Stimulated activated CD4-positive, alpha-beta T cell treated with anti-CD3 and anti-CD28 coated beads, TNF-alpha, amount 100 ng/mL, for 48 hours (primary cell): ENCODE data around the gene TAS2R16.

Source experiments
- DNase-seq, 3 donors: peaks; one replicate each; pipeline ENCODE4 v3.0.0-alpha.2; 2020; ENCODE audit warnings: low read depth in 3 of 3

TAS2R16 gene

GRCh38 chr7:122995600-122995999 is at the start of gene TAS2R16:
TSS of gene TAS2R16 (minus strand) at chr7:122995700. CDS start at chr7:122995634, 66 bp downstream.
- no peak for DNase-seq

DNA sequence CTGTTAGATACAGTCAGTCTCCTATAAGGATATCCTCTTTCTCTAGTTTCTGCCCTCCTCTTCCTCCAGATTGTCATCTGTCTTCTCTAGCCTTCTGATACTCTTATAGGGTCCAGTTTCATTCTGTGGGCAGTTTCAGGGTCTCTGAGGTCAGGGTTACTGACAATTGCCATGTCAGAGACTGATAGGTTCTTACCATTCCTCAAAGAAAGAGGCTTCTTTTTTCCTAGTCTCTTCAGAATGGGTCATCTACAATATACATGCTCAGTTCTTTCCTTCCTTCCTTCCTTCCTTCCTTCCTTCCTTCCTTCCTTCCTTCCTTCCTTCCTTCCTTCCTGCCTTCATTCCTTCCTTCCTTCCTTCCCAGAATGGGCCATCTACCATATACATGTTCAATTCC is 48.1 kb upstream of the TAS2R16 start:
- no peak for DNase-seq

- DNase-seq: no peak
These were observed 45.6 kb upstream of the TAS2R16 start for GRCh38 chr7:123041101-123041500.

DNA sequence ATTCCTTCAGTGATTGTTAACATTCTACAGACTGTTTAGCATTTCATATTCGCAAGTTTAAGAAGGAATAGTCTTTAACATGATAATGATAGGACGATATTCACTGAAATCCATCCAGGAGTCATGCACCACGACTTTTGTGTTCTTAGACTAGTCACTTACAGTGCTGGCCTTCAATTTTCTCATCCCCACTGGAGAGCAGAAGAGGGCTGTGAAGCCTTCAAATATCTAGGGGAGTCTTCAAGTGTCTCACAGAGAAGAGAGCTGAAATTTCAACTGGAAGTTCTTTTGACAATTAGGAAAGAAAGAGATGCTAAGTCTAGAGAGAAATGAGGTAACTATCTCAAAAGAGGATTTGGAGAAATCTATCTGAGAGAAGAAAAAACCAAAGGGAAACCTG is 43.8 kb upstream of the TAS2R16 start:
- DNase-seq: no peak

- no peak for DNase-seq
These were observed 38.6 kb upstream of the TAS2R16 start for GRCh38 chr7:123034106-123034505.

GRCh38 chr7:123030631-123031030 is 35.1 kb upstream of the TAS2R16 start:
- no peak for DNase-seq

DNA sequence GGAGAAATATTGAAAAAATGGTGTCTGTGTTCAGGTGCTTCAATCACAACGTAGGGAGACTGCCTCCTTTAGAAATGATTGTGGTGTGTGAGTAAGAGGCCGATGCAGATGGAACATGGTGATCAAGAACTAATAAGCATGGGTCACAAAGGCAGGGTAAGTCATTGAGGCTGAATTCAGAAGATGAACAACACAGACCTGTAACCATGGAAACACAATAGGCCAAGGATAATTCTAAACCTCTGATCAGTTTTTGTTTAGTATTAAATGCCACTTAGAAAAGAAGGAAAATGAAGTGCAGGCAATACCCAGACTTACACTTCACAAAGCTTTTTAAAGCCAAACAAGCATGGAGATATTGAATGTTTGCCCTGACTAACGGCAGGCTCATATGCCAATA is 32.8 kb upstream of the TAS2R16 start:
- no peak for DNase-seq

GRCh38 chr7:123026251-123026650 is 30.8 kb upstream of the TAS2R16 start:
- DNase-seq: no peak

GRCh38 chr7:123024989-123025758 is 29.7 kb upstream of the TAS2R16 start:
- no peak for DNase-seq

DNA sequence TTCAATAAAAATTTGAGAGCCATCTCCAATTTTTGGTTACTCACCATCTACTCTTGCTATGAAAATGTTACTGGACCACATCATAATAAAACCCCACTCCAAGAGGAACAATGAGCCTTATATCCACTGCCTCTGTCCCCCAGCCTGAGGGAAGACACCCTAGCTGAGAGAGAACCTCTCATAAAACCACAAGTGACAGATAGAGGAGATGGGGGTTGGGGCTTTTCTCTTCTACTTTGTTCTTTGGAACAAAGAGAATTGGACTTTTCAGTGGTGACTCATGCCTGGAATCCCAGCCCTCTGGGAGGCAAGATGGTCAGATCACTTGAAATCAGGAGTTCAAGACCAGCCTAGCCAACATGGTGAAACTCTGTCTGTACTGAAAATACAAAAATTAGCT is 27.6 kb upstream of the TAS2R16 start:
- no peak for DNase-seq

DNA sequence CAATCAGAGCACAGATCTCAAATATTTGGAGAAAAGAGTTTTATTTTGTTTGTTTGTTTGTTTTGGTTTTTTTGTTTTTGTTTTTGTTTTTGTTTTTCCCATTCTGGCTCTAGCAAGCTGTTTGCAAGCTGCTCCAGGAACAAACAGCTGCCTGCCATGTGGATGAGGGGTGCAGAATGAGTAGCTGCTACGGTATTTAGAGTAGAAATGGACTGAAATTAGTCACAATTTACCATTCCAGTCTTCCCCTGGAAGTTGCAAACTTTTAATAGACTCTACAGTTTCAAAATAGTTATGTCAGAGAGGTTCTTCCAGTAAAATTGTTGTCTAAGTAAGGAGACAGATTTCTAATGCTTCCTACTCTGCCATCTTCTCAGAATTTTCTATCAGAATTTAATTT is 27.1 kb upstream of the TAS2R16 start:
- DNase-seq: no peak

- no peak for DNase-seq
These were observed 16.9 kb upstream of the TAS2R16 start for GRCh38 chr7:123012435-123012834.

DNA sequence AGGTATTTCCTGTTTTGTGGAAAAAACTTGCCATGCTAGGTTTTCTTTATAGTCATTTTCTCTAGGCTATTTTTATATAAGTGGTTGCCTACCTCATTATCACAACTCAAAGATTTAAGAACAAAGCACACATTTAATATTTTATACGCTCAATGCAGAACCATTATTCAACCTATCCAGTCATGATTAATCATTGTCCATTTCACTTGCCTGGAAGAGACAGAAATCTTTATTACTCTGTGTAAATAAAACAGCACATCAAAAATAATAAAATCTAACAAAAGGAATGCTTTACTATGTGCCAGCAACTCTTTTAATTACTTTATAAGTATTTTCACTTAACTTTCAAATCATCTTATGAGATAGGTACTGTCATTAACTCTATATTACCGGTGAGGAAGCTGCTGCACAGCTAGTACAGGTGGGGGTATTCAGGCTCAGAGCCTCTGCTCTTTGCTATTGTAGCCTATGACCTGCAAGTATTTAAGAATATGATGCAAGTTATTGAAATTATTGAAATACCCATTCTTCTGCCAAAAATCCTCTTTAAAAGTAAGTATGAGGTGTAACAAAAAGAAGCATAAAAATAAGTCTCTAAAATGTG is 16.4 kb upstream of the TAS2R16 start:
- no peak for DNase-seq

- DNase-seq: no peak
These were observed 9.4 kb upstream of the TAS2R16 start for GRCh38 chr7:123004931-123005330.

DNA sequence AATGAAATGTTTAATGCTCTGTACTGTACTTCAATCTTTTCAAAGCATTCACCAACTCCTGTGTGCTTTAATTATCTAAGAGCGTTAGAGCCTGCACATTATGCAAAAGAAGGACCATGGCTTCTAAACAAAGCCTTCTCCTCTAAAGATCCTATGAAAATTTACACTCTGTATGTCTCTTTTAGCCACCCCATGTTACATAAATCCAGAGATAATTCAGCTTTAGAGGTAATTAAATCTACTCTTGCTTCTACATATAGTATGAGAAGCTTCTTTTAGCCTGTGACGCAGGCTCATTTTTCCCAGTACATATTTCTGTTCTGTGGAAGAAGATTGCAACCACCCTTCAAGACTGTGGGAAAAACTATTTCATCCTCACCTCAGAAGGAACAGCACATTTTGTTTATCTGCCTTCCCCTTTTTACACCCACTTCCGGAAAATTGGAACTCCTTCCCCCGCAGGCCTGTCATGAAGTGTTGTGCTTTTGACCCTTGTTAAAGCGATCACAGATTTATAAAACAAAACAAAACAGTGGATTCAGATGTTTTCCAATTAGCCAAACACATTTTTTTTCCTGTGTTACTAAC is 8.1 kb upstream of the TAS2R16 start:
- DNase-seq: no peak

GRCh38 chr7:122989577-122989976 is 5.9 kb downstream of the TAS2R16 start:
- no peak for DNase-seq

DNA sequence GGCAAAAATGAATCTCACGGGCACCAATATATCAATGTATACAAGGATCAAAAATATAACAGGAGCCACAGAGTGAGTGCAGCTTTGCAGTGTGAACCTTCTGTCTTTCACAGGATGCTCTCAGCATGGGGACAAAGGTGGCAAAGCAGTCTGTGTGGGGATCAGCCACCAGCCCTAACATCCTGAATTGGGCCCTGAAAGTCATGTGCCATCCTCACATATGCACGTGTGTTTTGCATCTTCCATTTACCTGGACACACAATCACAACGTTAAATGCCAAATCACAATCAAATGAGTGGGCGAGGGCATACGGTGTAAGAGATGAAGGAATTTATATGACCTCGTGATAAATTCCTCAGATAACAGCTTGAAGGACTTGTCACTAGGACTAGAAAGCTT is 6.5 kb downstream of the TAS2R16 start:
- no peak for DNase-seq

GRCh38 chr7:122988333-122988732 is 7.2 kb downstream of the TAS2R16 start:
- no peak for DNase-seq

- DNase-seq: no peak
These were observed 8.0 kb downstream of the TAS2R16 start for GRCh38 chr7:122987463-122987862.

DNA sequence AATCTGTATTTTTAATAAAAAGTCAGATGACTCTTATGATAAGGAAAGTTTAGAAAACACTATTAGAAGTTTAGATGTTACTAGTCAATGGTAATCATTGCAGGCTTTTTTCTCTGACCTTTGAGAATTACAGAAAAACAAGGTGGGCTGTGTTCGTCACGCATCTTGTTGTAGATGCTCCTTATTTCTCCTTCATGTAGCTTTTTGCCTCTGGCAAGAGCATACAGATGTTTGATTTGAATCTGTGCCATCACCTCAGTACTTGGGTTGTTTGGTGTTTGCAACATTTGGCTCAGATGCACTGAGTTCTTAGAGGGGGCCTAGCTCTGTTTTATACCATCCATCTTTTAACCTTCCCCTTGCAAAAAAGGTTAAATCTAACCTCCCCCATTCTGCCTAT is 11.5 kb downstream of the TAS2R16 start:
- no peak for DNase-seq

DNA sequence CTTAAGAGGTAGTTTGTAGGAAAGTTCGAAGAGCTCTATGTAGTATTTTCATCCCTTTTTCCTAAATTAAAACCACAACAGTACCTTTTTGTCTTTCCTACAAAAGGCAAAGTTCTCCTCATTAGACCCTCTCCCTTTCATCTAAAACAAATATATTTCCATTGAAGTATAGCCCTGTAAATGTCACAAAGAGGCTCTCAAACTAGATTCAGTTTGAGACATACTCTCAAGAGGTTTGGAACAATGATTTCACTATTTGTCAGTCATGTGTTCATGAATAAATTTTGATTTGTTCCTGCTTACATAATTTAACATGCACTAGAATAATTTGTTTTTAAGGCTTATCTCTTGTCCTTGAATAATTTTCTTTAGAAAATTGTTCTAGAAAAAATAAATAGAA is 12.2 kb downstream of the TAS2R16 start:
- DNase-seq: no peak

- DNase-seq: no peak
These were observed 20.2 kb downstream of the TAS2R16 start for GRCh38 chr7:122975341-122975740.

DNA sequence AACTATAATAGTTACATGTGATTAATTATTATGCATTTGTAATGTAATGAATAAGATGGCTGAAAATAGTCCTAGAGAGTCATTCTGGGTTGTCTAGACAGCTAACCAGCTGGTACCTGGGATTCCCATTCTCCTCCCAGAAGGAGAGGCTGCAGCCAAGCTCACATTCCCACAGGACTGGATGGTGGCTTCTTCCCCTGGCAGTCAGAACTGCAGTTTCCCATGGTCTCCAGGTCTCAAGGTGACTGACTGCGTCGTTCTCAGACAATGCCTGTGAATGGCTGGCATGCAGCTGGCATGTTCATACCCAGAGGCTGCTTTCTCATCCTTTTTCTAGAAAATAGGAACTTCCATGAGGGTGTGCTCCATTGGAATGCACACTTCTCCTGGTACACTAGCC is 21.3 kb downstream of the TAS2R16 start:
- no peak for DNase-seq
